ENCODE results near the gene VAV2.

VAV2 gene

DNA sequence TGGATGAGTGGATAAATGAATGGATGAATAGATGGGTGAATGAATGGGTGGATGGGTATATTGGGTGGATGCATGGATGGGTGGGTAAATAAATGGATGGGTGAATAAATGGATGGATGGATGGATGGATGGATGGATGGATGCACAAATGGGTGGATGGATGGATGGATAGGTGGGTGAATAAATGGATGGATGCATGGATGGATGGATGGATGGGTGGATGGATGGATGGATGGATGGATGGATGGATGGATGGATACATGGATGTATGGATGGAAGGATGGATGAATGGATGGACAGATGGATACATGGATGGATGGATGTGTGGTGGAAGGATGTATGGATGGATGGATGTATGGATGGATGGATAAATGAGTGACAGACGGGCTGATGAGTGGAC, 140.4 kb downstream of the VAV2 start:
- no peak for DNase-seq (ENCODE audit: low read depth)

DNA sequence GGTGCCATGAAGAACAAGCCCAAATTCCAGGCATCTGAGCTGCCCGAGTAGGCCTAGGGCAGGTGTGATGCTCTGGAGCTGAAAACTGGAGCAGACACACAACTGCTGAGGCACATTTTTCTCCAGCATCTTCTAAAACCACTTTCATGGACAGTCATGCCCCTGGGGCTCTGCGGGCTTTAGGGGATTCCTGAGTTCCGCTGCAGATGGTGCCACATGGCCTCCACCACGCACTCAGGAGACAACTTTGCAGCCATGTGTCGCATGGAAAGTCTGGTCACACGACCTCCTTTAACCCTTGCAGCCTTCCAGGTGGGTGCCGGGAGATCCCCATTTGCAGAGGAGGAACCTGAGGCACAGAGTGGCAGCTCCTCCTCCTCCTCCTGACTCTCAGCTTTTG, 141.2 kb downstream of the VAV2 start:
- DNase-seq (ENCODE audit: low read depth) = no peak

DNA sequence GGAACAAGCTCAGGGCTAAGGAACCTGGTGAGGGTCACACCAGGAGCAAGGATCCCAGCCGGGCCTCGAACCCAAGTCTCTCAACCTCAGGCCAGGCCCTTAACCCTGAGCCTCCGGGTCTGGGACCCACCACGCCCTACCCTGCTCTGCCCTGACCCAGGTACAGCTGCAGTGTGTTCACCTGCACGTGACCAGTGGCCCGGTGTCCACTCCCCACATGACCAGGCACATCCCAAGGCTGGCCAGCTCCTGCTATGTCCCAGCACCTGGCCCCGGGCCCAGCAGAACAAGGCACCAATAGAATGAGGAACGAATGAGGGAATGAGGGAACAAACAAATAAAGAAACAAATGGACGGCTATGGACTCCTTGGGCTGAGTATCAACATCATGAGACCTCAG, 142.0 kb downstream of the VAV2 start:
- DNase-seq (ENCODE audit: low read depth) = no peak

DNA sequence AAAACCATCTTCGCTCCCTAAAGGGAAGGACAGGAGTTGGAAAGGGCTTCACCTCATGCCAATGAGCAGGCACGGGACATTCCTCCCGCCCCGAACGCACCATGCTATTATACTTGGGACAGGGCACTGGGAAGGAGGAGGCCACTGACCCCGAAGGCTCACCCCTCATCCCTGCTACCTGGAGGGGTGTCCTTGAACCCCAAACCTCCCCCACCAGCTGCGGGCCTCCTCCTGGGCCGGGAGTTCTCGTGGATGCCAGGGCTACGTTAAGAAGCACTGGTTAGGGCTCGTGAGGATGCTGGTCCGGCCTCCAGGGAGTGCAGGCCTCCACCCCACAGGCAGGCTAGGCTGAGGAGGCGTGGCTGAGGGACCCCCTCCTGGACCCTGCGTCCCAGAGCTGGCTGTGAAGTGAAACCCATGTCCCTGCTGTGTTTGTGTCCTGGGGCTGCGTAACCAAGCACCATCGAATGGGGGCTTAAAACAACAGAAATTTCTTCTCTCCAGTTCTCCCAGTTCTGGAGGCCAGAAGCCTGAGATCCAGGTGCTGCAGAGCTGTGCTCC, 142.9 kb downstream of the VAV2 start:
- DNase-seq (ENCODE audit: low read depth) = no peak

DNA sequence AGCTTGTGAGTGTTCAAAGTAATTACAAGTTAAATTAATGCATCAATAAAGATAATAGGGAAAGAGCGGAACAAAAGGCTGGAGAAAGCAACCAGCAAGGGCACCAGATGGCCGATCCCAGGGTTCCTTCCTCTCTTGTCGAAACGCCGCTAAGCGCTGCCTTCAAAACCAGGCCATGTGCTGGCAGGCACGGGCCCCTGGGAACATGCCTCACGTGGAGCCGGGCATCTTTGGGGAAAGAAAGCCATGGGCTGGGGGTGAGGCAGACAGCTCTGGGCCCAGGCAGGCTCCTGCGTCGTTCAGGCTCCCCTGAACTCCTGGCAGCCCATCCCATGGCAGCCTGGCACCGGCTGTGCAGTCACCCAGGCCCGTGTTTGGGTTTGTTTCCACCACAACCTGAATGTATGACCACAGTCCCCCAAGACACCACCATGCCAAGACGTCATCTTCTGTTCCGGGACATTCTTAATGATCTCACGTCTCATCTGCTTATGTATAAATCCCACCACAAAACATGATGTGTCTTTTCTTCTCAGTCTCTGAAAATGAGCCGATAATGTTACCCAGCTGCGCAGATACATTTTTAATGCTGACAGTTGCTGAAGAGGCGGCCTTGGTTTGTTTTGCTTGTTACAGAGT, 143.5 kb downstream of the VAV2 start:
- DNase-seq (ENCODE audit: low read depth) = no peak

DNA sequence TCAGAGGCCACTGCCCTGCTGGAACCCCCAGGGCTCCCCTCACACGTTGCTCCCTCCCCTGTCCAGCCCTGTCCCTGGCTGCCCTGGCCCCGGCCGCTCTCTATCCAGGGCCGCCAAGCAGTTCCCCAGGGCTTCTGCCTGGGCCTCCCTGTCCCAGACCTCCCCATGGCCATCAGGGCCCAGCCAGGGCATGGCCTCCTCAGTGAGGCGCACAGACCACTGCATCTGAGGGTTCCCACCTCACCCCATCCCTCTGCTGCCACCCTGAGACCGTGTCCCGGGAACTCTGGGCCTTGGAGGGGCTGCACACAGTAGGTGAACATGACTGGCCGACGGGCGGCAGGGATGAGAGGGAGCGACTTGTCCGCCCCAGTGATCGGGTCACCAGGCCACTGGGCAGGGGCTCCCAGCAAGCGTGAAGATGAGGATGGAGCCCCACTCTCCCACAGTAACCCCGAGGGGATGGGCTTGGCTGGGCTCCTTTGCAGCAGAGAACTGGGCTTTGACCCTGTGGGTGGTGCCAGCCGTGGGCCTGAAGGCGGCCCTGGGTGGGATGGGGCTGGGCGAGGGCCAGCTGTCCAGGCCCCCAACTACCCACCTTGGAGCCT, 145.5 kb downstream of the VAV2 start:
- DNase-seq (ENCODE audit: low read depth) = no peak

DNA sequence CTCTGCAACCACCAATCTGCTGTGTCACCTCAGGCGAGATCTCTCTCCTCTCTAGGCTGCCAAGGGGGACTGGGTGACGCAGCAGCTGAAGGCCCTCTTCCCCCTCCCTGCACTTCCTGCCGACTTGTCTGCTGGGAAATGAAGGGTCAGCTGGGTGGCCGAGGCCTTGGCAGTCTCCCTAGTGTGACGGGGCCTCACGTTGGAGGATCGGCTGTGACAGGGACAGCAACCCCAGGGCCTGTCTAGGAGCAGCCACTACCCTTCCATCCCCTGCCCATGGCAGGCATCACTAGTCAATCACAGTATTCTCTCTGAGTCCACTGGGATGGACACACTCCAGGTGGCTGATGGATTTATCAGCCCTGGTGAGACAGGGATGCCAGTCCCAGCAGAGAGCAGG, 146.7 kb downstream of the VAV2 start:
- no peak for DNase-seq (ENCODE audit: low read depth)

DNA sequence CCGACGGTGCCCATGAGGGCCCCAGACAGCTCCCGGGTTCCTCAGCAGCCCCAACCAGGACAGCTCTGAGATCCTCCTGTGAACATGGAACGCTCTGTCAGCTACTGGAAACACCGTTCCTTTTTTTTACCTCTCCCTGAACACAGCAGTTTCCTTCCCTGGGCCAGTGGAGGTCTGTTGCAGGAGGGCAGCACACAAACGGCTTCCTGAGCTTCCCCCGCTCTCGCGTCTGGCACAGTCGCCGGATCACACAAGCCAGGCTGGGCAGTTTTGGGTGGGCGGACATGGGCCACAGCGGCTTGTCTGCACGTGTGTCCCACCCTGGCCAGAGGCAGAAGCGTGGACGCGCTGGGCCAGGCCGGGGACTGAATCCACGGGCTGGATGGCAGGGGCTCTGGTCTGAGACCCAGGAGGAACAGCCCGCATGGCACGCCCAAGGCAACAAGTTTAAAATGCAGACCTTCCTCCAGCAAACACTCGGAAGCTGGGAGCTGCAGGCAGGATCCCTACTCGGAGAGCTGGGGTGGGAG, 147.2 kb downstream of the VAV2 start:
- no peak for DNase-seq (ENCODE audit: low read depth)

DNA sequence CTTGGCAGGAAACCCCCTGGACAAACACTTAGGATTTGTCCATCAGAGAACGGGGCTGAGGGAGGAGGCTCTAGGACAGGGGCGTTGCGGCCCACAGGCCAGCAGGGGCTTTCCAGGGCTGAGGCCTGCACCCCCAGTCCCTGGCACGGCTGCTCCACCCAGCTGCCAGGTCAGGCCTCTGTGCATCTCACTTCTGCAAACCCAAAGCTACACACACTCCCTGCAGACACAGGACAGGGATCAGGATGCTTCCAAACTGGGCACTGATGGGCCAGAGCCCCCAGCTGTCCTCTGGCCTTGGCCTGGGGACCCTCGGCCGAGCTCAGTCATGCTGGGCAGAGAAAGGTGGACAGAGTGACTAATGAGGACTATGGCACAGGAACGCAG, 147.7 kb downstream of the VAV2 start:
- DNase-seq (ENCODE audit: low read depth) = no peak

DNA sequence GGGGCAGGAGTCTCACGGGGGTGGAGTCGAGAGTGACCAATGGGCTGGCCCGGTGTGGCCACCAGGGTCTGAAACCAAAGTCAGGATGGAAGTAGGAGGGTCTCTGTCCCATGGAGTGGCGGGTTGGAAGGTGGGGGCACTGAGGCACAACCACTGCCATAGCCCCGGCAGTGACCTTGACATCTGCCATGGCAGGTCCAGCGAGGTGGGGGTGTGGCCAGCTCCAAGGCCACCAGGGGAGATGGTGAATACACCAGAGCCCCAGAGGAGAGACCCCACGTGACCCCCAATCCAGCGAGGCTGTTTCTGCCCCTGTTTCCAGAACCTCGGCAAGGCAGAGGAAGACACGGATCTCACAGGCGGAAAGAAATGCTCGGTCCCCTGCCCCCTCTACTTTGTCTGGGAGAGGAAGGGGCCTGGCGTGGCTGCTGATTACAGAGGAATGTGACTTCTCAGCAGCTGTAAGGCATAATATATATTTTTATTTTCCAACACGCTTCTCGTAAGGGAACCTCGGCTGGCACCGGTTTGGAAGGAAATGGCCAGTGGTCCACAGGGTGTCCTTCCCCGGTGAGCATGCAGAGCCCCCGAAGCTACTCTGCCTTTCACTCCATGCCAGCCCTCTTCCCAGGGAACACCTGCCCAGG, 148.2 kb downstream of the VAV2 start:
- DNase-seq (ENCODE audit: low read depth) = no peak

DNA sequence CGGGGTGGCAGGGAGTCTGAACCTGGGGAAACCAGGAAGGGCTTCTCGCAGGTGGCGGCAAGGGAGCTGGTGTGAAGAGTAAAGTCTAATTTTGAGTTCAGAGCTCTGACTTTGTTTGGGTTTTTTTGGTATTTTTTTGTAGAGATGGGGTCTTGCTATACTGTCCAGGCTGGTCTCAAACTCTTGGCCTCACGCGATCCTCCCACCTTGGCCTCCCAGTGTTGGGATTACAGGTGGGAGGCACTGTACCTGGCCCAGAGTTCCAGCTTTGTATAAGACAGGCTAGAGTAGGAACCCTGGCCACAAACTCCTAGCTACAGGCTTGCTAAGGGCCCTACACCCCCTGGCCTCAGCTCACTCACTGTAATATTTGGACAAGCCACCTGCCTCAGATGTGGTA, 148.9 kb downstream of the VAV2 start:
- DNase-seq (ENCODE audit: low read depth) = no peak

DNA sequence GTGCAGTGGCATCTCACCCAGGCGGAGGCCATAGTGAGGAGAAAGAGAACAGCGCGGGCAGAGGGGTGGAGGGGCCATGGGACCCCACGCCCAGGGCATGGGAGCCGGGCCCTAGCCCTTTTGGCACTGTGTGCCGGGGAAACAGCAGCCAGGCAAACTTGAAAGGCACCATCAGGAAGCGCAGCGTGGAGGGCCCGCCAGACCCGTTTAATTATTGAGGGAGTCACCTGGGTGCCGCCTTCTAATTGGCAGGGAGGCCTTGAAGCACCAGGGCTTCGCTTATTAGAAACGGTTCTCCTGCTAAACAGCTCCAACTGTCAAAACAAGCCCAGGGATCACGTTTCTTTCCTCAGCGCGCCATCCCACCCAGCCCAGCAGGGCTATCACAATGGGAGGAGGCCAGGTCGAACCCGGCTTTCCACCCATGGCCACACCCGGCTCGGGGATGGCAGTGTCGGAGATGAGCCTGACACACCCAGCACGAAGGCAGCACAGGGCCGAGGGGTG, 149.3 kb downstream of the VAV2 start:
- DNase-seq (ENCODE audit: low read depth) = no peak

DNA sequence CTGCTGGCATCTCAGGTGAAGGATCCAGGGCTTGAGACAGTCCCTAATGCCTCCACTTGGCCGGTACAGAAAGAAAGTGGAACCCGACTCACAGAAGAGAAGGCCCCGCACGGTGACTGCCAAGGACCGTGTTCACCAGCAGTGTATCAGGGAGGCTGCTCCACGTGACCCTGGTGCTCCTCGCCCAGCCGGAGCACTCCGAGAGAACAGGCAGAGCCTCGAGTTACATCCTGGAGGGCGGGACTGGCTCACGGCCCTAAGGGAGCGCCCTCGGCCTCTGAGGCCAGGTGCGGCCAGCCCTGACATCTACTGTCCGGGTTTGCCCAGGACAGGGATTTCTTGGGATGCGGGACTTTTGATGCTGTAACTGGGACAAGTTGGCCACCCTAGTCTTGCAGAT, 149.9 kb downstream of the VAV2 start:
- DNase-seq (ENCODE audit: low read depth) = no peak

DNA sequence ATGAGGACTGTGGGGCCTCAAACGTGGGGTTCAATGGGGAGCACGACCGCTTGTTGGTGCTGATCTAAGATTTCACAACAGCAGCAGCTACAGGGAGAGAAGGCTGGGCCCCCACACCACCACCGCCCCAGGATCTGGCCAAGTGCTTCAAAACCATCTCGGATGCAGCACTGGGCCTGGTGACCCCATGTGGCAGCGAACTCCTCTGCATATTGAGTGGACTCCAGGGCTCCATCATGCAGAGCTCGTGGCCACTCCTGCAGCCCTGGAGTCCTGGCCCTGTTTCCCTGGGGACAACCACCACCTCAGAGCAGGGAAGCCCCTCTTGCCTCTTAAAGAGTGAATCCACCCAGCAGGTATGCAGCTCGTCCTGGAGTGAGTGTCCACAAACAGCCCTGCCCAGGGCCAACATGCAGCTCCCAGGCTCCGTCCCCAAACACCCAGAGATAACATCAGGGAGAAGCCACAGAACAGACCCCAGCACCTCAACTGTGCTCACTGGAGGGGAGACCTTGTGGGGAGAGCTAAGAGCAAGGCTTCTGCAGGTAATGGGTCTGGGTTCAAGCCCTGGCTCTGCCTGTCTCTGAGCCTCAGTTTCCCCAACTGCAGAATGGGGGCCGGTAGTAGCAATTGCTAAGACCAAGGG, 150.8 kb downstream of the VAV2 start:
- no peak for DNase-seq (ENCODE audit: low read depth)

DNA sequence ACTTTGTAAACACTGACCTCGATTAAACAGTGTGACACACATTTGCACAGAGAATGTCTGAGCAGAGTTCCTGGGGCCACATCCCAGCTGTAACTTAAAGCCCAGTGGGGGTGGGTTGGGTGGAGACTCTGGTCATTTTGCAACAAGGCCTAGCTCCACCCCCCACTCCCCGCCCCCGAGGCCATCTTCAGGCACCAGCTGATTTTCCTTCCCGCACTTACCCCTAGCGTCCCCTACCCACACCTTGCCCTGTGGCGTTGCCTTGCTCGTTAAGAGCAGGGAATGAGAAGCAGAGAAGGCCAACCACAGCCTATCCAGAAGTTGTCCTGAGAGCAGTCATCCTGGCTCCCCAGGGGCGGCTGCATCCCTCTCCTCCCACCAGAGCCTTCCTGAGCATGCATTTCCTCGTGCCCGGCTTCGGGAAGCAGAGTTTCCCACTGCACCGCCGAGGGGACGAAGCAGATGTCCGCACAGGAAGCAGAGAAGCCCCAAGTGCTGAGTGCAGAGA, 152.2 kb downstream of the VAV2 start:
- DNase-seq (ENCODE audit: low read depth) = no peak

DNA sequence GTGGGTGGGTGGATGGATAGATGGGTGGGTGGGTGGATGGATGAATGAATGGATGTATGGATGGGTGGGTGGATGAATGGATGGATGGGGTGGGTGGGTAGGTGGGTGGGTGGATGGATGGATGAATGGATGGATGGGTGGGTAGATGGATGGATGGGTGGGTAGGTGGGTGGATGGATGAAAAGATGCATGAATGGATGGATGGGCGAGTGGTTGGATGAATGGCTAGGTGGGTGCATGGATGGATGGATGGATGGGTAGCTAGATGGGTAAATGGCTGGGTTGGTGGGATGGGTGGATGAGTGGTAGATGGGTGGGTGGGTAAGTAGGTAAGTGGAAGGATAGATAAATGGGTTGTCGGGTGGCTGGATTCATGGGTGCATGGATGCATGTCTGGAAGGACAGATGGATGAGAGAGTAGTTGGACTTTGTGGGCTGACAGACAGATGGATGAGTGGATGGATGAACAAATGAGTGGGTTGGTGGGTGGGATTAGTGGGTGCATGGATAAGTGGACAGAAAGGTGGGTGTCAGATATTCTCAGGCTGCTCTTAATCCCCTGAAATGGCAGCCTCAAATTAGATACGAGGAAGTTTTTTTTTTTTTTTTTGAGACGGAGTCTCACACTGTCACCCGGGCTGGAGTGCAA, 153.1 kb downstream of the VAV2 start:
- DNase-seq (ENCODE audit: low read depth) = no peak

DNA sequence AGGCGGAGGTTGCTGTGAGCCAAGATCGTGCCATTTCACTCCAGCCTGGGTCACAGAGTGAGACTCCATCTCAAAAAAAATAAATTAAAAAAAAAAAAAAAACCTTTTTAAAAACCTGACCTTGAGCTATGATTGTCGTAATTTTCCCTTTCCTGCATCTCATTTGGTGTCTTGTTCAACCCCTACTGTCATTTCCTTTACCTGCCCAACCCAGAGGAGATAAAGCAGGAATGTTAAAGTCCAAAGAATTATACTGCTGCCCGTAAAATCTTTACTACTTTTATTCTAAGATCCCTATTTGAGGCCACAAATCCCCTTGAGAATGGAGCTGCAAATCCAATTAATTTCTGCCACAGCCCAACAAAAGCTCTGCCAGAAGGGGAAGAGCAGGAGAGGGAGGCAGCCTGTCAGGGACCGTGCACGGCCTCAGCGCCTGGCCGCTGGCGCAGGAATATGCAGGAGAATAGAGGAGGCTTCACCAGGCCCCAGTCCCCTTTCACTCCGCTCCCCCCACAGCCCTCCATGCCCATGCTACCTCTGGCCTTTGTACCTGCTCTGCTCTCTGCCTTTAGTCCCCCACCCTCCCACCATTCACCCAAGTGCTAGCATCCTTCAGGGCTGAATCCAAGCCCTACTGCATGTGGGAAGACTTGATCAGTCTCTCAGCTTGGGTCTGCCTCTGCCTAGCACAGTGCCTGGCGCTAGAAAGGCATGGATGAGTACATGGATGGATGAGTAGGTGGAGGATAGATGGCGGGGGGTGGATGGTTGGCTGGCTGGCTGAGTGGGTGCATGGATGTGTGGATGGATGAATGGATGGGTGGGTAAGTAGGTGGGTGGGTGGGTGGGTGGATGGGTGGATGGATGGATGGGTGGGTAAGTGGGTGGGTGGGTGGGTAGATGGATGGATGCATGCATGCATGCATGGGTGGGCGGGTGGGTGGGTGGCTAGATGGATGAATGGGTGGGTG, 154.2 kb downstream of the VAV2 start:
- DNase-seq (ENCODE audit: low read depth) = no peak

DNA sequence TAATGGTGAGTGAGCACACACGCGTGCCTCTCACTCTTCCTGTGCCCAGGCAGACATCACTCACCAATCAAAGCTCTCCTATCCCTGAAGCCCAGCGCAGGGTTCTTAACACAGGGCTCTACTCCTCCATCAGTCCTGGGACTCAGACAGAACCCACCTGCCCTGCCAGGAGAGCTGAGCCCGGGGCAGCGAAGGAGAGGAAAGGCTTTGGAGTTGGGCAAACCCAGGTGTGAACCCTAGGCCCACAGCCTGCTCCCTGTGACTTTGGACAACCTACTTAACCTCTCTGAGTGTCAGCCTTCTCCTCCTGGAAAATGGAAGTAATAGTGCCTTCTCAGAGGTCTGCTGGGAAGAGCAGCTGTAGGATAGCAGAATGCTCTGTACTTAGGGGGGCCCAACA, 155.3 kb downstream of the VAV2 start:
- DNase-seq (ENCODE audit: low read depth) = no peak

DNA sequence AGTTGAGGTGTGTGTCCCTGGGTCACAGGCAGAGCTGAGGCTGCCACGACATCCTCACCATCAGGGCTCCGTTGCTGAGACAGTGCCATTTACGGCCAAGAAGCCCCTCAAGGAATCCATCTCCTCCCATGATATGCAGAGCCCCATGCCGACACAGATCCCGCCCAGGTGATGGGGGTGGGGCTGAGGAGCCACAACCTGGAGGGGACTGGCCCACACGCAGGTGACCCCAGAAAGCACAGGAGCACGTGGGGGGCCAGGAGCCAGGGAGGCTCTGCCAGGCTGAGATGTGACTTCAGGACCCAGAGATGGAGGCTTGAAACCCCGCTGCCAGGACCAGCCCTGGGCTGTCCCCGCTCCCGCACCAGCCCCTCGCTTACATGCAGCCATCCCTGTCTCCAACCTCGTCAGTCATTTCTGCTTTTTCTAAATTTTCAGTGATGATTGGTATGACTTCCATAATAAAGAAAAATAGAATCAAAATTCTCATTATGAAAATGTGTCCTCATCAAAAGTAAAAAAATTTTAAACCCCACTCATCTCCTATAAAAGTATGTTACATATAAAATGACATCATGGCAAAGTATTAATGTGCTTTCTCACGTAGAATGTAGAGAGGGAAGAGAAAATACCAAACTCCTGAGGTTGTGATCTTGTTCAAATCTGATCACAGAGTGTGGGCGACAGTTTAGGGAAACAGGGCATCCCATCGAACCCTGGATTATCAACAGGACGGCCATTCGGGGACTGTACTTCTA, 155.9 kb downstream of the VAV2 start:
- no peak for DNase-seq (ENCODE audit: low read depth)
